ENCODE results near the gene MYB.

- no peak for TF ChIP-seq CTCF (conservative IDR thresholded peaks at IDR 0.05)
- TF ChIP-seq ZFX (IDR thresholded peaks at IDR 0.05), result no peak
These were observed 5.1 kb downstream of the MYB start for GRCh38 chr6:135186255-135186654.
